ENCODE data around the gene RRP9. TPM values are rescaled to one million over a fixed set of nuclear protein-coding genes. Genes with fewer than 3 reads are reported as not detected.

The RRP9 gene
- polyA plus RNA-seq, 4 donors, result 17.6 to 22.6 (median 19.9) TPM

DNA sequence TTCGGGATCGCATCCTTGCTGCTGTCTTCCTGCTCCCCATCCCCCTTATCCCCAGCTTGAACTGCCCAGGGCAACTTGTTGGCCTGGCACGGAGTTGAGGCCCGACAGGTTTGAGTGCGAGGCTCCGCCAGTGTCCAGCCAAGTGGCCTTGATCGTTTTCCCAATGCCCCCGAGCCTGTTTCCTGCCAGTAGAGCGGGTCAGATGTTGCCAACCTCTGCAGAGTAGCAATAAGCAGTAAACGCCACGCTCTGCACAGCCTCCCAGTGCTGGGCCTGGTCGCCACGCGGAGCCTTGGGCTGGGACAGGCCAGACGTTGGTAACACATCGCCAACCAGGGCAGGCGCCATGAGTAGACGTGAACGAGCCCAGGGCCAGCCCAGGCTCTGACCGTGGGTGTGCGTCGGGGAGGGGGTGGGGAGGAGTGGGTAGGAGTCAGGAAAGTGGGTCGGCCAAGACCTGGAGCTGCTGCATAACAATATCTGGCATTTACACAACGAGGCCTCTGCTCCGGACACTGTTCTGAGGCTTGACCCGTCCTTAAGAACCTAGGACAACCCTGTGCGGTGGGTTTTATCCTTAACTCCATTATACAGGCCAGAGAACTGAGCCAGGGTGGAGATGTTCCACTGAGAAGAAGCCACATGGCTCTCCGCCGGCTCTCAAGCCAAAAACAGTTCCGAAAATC lies 32.7 kb upstream of the RRP9 start:
- DNase-seq (ENCODE audit: low read depth in 4 of 4, low spot score in 3 of 4), result no peak

DNA sequence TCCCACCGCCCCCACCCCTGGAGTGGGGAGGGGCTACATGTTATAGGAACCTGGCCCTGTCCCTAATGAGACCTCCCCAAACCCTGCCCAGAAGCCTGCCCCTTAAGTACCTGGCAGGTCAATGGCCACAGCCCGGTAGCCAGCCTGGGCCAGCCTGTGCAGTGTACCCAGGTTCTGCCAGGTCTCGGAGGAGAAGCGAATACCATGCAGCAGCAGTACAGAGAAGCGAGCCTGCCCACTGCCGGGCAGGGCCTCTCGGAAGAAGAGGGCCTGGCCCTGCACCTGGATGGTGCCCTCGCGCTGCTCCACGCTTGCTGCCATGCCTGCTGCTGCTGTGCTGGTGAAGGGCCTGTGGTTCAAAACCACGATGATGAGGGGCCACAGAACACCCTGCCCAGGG lies 29.6 kb upstream of the RRP9 start:
- DNase-seq (ENCODE audit: low read depth in 4 of 4, low spot score in 3 of 4), result no peak

DNA sequence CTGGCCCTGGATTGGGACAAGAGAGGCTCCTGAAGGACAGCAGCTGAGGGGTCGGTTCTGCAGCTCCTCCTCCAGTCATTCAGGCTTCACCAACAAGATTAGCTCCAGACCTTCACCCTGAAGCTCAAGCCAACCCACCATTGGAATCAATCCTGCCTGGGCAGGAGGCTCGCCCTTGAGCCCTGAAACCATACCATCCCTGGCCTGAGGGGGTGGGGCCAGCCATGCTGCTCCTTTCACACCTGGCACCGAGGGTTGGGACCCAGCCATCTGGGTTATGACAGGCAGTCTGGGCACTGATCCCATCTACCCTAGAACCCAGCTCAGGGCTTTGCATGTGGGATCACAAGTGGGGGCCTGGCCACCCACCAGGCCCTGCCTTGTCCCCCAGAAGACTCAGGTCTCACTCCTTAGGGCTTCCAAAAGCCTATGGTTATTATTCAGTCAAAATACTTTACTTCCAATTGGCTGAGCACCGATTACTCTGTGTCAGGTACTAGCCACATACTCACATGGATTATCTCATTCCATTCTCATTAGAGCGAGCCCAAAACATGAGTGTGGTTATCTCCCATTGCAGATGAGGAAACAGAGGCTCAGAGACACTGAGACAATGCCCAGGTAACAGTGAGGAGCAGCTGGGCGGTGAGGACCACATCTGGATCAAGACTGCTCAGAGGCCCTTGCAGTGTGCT lies 29.0 kb upstream of the RRP9 start:
- no peak for DNase-seq (ENCODE audit: low read depth in 4 of 4, low spot score in 3 of 4)

DNA sequence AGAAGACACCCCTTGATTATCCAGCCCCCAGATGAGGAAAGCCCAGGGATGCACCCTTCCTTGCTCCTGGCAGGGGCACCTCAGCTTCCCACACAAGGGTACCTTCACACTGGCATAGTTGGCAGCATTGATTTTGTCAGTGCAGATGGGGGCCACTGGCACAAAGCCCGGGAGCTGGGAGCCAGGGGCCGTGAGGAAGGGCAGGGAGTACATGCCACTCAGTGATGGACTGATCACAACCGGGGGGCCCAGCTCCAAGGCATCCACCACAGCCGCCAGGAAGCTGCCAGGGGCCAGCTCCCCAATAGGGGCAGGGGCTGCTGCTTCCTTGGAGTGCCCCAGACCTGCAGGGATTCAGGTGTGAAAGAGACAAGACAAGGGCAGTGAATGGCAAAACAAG lies 28.1 kb upstream of the RRP9 start:
- DNase-seq (ENCODE audit: low read depth in 4 of 4, low spot score in 3 of 4), result no peak

DNA sequence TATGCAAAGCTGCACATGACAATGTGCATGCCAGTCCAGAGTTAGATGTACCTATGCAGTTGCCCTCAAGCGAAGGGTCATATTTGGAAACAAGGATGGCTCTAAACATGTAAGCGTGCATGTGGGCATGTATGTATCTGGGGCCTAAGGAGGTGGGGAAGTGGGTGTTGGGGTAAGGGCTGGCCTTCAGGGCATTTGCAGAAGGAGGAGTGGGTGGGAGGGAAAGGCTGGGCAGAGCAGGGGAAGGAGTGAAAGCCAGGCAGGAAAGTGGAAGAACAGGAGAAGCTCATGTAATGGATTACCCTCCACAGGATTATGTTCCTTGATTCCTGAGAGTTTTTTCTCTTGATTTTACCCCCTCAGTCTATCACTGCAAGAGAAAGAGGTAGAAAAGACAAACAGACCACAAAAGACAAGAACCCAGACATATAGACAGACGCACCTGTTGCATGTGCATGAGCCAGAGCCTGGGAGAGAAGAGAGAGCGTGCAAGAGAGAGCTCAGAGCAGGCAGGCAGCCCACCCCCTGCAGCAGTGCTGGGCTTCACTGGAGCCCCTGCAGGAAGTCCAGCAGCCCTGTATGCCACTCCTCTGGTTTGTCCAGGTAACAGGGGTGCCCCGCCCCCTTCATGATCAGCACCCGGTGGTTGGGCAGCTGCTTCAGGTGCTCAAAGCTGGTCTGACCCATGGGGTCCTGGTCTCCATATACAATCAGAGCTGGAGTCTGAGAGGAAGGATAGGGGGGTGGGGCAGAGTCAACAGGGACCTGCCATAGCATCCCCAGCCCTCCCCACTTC lies 27.4 kb upstream of the RRP9 start:
- no peak for DNase-seq (ENCODE audit: low read depth in 4 of 4, low spot score in 3 of 4)

DNA sequence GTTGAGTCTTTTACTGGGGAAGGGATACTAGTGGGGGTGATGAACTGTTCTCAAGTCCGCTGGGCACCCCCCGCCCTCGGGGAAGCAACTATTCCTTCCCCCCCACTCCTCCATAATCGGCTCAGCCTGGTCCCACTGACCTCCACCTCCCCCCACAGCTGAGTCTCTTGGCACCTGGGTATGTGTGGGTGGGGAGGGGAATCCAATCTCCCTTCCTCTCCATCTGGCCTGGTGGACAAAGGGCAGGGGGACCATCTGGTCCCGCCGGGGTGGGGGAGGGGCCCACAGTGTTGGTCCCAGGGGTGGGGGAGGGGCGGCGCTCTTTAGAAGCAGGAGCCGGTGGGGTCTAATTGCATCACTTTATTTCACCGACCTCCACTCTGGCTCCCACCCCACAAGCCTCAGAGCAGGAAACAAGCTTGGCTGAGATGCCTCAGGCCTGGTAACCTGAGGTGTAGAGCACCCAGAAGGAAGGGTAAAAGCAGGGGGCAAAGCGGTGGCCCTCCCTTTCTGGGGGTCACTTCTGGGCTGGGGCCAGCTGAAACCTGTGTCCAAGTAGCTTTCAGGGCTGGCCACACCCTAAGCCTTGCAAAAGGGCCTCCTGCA lies 26.6 kb upstream of the RRP9 start:
- no peak for DNase-seq (ENCODE audit: low read depth in 4 of 4, low spot score in 3 of 4)

DNA sequence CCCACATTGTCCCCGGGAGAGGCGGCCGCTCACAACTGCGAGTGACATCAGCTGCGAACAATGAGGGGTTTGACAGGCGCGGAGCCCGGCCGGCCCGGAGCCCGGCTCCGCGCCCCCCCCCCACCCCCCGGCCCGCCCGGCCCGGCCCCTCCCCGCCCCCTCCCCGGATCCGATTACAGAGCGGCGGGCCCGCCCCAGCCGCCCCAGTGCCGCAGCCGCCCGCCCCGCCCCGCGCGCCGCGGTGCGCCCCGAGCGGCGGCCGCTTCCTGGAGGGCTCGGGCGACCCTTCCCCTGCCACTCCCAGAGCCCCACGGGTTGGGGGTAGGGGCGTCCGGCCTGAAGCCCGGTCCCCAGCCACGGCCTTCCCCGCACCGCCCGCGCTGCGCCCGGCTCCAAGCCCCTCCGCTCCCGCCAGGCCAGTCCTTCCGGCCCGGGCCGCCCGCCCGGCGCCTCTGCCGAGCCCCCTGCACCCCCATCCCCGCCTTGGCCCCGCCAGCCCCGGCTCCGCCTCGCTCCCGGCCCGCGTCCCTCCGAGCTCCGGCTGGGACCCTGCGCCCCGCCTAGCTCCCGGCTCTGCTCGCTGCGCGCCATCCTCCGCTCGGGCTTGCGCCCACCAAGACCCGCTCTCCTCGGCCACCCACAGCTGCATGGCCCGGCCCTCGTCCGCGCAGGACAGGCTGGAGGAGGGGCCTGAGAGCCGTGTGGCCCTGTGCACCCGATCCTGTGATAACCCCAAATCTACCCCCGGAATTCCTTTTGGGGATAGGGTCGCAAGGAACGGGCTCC lies 25.9 kb upstream of the RRP9 start, which contains the start of gene PCBP4:
Gene PCBP4 (minus strand): TSS at position 71 of the 786 bp plus-strand sequence. CDS start 6,214 bp downstream, outside the sequence.
- peak in 1 of 4 donors; percentile 38 for DNase-seq (ENCODE audit: low read depth in 4 of 4, low spot score in 3 of 4)

DNA sequence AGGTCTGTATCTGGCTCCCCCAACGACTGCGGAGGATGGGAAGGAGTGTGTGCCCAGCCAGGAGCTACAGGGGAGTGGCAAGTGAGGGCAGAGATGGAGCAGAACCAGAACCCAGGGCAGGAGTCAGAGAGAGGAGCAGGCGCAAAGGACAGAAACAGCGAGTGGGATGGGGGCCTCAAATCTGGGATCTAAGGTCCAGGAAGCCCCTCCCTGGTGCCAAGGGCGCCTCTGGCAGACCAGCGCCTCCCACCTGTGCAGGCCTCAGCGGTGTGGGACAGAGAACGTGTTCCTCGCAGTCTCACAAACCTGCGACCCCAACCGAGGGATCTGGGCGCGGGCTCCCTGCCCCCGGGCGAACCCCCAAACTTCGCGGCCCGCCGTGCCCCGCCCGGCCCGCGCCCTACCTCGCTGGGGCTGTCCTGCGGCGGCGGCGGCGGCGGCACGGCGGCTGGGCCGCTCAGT lies 25.2 kb upstream of the RRP9 start:
- no peak for DNase-seq (ENCODE audit: low read depth in 4 of 4, low spot score in 3 of 4)

DNA sequence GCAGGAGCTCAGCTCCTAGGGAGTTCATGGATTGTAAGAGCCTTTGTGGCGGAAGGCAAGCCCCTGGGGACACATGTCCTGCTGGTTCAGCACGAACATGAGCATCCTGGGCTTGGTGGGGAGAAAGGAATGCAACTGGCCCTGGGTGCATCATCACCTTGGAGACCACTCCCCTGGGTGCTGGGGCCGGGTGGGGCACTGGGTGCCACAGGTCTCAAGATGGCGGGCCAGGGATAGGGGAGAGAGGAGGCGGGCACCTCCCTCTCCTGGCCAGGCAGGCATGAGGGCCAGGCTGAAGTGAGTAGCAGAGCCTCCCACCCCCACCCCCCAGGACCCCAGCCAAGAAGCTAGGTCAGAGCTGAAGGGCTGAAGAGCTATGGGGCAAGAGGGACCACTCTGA lies 24.8 kb upstream of the RRP9 start:
- DNase-seq (ENCODE audit: low read depth in 4 of 4, low spot score in 3 of 4), result no peak

DNA sequence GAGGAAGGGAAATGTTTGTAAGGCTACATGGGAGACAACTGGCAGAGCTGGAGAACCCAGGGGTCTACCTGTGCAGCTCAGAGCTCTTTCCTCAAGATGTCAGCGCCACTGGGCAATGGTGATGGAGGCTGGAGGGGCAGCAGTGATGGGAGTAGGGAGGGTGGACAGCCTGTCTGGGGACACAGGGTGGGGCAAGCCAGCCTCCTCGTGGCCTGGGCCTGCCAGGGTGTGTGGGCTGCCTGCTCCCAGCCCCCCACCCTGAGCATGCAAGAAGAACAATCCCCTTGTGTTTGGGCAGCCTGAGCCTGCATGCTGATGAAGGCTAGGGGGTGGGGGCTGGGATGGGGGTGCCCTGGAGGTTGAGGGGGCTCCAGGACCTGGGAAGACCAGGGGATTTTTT lies 24.3 kb upstream of the RRP9 start:
- DNase-seq (ENCODE audit: low read depth in 4 of 4, low spot score in 3 of 4), result no peak

DNA sequence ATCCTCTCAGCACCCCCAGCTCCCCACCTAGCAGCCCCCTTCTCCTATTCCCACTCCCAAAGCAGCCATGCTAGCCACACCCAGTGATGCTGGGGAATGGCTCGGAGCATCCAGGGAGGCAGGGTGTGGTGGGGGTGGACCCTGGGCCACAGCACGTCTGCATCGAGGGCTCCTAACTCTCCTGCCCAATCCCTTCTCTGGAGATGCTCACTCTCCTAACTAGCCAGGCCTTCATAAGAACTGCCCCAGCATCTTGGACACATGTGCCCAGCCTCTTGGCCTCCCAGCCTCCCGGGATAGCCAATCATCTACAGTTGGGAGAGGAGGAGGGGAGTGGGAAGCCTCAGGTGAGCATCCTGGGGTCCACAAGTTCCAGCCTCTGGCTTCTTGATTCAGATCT lies 22.8 kb upstream of the RRP9 start:
- DNase-seq (ENCODE audit: low read depth in 4 of 4, low spot score in 3 of 4), result no peak

DNA sequence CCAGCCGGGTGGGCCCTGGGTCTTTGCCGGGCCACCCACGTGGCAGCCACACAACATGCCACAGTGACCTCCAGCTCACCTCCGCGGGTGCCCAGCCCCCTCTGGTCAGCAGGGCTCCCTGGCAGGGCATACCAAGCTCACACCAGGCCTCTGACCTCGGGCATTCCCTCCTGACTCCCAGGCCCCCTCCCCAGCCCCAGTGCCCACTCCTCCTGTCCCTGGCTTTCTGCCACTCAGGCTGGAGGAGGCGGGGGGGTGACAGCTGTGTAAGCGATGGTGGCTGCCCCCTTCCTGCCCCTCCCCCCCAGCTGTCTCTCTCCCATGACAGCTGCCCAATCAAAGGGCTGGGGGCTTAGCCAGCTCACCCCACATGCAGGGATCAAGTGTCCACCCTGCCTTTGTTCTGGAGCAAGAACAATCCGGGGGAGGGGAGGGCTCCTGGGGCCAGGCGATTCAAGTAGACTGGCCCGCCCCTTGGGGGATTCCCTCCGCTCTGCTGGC lies 22.3 kb upstream of the RRP9 start:
- DNase-seq (ENCODE audit: low read depth in 4 of 4, low spot score in 3 of 4), result peak in 1 of 4 donors; percentile 23

DNA sequence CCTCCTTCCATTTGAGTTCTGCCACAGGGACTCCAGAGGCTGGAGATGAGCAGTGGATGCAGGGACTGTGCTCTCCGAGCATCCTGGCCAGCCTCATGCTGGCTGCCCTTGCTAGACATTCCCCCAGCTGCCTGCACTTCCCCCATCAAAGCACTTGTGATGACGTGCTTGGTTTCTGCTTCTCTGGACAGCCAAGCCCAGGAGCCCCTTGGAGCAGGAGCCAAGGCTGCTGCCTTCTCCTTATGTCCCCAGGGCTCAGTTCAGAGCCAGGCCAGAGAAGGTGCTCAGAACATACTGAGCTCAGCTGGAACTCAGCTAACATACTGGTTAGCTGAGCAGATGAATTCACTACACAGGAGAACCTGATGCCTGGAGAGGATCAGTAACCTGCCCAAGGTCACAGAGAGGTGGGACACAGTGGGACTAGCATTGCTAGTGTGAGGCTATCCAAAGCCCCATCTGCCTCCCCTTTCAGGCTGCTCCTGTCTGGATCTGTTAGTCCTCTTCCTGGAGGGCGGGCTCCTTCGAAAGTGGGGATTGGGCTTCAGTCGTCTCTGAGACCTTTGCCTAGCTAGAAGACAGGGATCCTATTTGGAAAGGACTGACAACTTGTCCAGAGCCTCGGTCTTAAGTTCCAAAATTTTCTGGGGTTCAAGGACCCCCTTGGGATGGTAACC lies 21.3 kb upstream of the RRP9 start:
- no peak for DNase-seq (ENCODE audit: low read depth in 4 of 4, low spot score in 3 of 4)

DNA sequence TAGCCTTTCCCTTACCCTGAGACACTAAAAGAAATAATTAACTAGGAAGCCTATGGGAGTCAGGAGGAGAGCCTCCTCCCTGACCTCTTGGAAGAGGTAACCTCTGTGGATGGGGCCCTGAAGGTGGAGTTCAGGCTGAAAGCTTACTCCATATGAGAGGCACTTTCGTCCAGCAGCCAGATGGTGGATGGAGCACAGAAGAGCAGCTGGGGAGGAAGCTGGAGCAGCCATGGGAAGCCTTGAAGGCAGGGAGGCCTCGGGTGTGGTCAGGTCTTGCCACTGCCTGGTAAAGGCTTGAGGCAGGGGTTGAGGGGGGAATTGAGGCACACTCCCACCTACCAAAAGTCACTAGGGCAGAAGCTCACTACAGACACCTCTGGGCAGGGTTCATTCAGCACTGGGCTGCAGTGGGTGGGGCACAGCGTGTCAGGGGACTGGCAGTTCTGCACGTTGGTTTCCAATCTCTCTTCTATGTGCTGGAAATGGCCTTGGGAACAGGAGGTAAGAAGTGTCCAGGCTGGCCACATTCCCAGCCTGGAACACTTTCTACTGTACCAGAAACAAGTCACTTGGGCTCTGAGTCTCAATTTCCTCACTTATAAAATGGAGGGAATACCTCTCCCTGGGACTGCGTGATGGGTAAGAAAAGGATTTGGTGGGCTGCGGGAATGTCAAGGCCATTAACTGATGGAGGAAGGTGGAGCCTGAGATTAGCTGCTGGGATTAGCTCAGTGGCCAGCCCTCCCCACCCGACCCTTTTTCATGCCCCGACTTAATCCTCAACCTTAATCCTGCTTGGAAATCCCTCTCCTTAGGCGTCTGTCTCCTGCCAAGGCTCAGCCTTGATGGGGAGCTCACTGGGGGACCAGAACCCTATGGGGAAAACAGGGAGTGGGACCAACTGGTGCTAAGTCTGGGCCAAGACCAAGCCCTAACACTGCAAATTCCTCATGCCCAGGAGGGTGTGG lies 20.2 kb upstream of the RRP9 start:
- no peak for DNase-seq (ENCODE audit: low read depth in 4 of 4, low spot score in 3 of 4)

DNA sequence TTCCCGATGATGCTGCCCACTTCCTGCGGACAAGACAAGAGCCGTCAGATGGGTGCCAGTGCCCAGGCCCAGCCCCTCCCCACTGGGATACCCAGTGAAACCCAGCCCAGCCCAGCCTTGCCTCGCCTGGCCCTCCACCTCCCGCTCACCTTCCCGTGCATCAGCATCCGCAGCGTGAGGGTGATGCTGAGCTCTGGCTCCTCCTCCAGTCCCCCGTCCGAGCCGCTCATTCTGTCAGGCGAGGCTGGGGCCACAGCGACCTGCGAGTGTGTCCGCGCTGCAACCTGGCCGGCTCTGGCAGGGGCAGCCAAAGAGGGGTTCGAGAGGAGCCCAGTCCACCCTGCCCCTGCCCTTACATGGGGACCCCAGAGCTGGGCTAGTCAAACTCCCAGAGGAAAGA lies 19.3 kb upstream of the RRP9 start:
- no peak for DNase-seq (ENCODE audit: low read depth in 4 of 4, low spot score in 3 of 4)

DNA sequence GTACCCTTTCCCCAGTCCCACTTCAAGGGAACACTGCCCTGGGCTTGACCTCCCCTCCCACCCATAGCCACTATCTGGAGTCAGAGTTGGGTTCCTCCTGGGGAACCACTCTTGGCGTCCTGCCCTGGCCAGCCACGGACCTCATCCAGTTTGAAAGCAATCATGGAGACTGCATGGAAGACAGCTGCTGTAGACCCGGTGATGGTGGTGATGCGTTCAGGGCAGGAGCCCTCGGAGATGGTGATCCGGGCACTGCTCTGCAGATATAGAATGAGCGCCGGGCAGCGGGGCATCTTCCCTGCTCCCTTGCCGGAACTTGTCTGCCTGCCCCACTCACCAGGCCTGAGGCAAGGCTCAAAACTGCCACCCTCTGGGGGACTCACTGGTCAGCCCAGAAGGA lies 18.7 kb upstream of the RRP9 start:
- DNase-seq (ENCODE audit: low read depth in 4 of 4, low spot score in 3 of 4), result no peak

DNA sequence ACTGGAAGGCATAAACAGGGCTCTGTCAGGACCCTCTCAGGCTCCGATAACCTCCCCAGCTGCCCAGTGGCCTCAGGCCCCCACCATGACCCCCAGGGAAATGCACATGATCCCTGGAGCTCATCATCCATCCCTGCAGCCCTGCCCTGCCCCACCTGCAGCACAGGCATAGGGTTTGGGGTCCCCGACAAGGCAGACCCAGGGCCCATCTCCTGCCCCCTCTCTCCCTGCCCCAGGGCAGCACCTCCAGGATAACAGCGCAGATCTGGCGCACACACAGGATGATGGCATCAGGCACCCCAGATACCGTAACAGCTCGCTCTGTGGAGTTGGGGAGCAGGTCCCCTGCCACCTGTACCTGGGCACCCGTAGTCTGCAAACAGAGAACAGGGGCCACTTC lies 17.9 kb upstream of the RRP9 start:
- no peak for DNase-seq (ENCODE audit: low read depth in 4 of 4, low spot score in 3 of 4)
